Measurements from ENCODE around the gene ARMH2.
"Not testable (repeated sequence)": the region's sequence is repeated elsewhere in the genome, so short reads cannot be mapped to it uniquely, and the experiment has no call there.

Gene ARMH2

DNA sequence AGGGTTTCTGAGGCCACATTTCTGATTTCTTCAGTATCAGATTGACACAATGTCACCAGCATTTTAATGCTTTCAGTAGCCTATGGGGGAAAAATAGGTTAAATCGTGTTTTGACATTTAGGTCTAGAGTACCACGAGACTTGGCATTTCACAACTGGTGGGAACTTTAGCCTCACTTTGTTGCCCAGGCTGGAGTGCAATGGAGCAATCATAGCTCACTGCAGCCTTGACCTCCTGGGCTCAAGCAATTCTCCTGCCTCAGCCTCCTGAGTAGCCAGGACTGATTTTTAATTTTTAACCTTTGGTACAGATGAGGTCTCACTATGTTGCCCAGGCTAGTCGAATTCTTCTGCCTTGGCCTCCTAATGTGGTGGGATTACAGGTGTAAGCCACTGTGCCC is 11.0 kb upstream of the ARMH2 start:
- DNase-seq, result no peak

GRCh38 chr6:24807584-24807983 is 8.9 kb upstream of the ARMH2 start:
- no peak for DNase-seq

- no peak for DNase-seq
Observed at GRCh38 chr6:24802271-24803059, 3.7 kb upstream of the ARMH2 start.

GRCh38 chr6:24799541-24799915 is 811 bp upstream of the ARMH2 start:
- DNase-seq, result peak; percentile 12

GRCh38 chr6:24797596-24798216 is 1.0 kb downstream of the ARMH2 start:
- DNase-seq, result peak; percentile 12

DNA sequence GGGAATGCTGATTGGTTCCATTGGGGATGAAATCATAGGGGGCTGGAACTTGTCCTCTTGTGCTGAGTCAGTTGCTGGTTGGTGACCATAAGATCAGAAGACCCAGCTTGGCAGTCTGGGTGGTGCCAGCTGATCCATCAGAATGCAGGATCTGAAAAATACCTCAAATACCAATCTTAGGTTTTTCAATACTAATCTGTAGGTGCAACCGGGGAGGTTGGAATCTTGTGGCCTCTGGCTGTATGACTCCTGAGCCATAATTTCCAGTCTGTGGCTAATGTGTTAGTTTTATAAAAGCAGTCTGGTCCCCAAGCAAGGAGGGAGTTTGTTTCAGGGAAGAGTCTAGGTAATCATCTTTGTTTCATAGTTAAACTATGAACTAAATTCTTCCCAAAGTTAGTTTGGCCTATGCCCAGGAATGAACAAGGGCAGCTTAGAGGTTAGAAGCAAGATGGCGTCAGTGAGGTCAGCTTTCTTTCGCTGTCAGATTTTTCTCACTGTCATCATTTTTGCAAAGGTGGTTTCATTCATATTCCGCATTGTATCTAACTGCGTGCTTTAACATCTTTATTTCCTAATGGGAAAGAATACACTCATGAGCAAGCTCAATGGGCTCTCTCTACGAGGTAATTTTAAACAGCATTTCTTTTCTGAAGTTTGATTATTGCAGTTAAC is 2.0 kb downstream of the ARMH2 start:
- no peak for DNase-seq

DNA sequence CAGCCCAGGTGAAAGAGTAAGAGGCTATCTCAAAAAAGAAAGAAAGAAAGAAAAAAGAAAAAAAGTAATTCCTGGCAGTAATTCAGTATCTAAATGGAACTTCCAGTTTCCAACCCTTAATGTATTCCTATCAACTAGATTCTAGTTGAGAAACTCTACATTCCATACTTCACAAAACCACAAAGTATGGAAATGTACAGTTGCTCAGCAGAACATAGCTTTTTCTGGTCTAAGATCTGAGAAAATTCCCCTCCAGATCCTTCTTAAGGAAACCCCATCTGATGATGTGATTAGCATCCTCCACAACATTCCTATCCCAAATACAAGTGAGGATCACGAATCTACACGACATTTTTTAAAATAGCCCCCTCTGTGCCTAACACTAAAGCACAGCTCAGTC is 3.6 kb downstream of the ARMH2 start:
- DNase-seq, result no peak

DNA sequence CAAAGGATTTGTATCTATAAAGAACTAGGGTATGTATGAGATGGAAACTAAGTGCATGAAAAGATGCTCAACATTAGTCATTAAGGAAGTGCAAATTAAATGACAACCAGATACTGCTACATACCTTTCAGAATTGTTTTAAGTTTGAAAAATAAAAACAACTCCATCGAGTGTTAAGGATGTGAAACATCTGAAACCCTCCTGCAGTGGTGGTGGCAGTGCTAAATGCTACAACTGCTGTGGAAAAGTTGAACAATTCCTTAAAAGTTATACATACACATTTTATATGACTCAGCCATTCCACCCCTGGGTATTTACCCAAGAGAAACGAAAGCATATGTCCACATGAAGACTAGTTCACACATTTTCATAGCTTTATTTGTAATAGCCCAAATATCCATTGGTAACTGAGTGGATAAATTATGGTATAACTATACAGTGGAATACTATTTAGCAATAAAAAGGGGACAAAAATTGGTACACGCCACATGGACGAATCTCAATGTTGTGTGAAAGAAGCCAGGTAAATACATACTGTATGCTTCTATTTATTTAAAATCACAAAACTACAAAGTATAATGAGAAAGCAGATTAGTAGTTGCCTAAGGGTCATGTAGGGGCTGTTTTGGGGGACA is 10.6 kb downstream of the ARMH2 start:
- DNase-seq, result no peak

DNA sequence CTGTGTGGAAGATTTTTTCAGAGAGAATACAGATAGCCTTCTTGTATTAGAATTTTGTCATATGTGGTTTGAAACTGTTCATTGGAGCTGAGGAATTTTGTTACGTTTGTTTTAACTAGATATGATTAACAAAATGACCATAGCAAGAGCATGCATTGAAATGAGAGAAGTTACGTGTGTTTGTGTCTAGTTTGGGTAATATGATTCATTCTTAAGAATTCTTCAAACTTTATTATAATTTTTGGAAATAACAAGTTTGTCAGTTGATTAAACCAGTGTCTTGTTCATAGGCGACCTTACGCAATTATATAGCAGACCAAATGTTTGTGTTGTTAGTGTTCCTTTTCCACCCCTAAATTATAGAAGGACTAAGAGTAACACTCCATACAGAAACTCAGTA is 18.5 kb downstream of the ARMH2 start:
- DNase-seq, result no peak

GRCh38 chr6:24779416-24780016 is 19.2 kb downstream of the ARMH2 start:
- no peak for DNase-seq

- DNase-seq, result no peak
Observed at GRCh38 chr6:24778878-24779277, 19.8 kb downstream of the ARMH2 start.

GRCh38 chr6:24778121-24778520 is 20.6 kb downstream of the ARMH2 start:
- peak; percentile 41 for DNase-seq

GRCh38 chr6:24777227-24777626 is 21.5 kb downstream of the ARMH2 start:
- no peak for DNase-seq

DNA sequence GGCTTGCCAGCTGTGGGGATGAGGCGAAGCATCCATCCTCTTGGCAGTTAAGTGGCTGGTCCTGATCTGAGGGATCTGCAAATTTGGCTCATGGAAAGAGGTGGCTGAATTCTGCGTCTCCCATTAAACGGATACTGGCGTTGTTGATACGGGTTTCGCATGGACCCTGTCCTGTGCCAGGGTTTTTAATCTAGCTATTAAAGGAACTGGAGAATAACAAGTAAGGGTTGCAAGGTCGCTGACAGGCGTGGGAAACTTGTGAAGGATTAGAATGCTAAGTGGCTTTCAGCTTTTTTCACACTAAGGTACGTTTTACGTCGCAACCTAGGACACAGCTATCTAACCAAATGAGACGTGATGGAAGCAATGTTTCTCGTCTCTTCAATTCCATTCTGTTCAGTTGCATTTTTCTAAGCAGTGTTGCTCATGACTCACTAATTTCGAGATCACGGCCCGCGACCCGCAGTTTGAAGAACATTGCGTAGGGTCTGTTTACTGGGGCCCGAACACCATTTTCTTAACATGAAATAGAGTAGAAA is 23.1 kb downstream of the ARMH2 start:
- no peak for DNase-seq

- peak; percentile 99 for DNase-seq
Observed at GRCh38 chr6:24774696-24775519, 23.8 kb downstream of the ARMH2 start, which contains the start of gene GMNN. GMNN (plus strand) TSS chr6:24774937; CDS start chr6:24777247, 2,310 bp downstream.

DNA sequence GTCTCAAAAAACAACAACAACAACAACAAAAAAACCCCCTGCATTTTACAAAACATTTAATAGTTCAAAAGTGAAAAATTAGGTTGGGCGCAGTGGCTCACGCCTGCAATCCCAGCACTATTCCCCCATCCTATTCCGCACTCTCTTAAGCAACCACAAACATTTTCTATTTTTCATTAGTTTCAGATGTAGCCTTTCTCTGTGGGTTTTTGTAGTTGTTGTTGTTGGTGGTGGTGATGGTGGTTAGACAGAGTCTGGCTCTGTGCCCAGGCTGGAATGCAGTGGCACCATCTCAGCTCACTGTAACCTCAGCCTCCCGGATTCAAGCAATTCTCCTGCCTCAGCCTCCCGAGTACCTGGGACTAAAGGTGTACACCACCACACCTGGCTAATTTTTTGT is 30.4 kb downstream of the ARMH2 start:
- DNase-seq, result no peak

- DNase-seq, result peak; percentile 75
Observed at GRCh38 chr6:24766680-24767462, 31.8 kb downstream of the ARMH2 start.

- not testable (repeated sequence) for DNase-seq
Observed at GRCh38 chr6:24765968-24766367, 32.7 kb downstream of the ARMH2 start.

DNA sequence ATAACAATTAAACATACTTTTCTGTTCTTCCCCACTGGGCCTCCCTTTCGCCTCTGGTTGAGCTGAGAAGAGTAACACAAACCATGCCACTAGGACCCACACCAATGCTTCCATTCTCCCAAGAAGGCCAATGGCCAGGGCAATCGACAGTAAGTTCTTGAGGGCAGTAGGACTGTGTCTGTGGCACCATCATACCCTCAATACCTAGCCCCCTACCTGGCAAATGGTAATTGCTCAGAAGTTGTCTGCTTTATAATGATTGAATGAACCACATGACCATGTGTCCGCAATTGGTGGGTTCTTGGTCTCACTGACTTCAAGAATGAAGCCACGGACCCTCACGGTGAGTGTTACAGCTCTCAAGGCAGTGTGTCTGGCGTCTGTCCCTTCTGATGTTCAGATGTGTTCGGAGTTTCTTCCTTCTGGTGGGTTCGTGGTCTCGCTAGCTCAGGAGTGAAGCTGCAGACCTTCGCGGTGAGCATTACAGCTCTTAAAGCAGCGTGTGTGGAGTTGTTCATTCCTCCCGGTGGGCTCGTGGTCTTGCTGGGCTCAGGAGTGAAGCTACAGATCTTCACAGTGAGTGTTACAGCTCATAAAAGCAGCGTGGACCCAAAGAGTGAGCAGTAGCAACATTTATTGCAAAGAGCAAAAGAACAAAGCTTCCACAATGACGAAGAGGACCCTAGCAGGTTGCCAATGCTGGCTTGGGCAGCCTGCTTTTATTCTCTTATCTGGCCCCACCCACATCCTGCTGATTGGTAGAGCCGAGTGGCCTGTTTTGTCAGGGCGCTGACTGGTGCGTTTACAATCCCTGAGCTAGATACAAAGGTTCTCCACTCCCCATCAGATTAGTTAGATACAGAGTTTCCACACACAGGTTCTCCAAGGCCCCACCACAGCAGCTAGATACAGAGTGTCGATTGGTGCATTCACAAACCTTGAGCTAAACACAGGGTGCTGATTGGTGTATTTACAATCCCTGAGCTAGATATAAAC is 33.6 kb downstream of the ARMH2 start:
- DNase-seq, result not testable (repeated sequence)

DNA sequence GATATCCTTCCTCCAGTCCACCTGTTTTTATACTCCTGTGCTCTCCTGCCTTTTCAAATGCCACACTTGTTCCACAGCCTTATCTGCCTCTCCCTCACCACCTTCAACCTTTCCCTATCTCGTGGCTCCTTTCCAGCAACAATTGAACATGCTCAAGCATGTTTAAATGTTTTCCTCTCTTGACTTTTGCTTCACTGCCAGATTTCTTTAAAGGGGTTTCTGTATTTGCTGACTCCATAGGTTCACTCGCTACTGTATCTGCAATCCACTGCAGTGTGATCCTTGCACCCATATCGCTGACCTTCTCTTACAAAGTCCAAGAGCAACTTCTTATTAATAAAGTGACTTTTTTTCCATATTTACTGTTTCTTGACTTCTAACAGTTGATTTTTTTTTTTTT is 35.1 kb downstream of the ARMH2 start:
- no peak for DNase-seq
